Measurements from ENCODE around the gene BMP6.

BMP6 gene

GRCh38 chr6:7805078-7805849, 79.4 kb downstream of the BMP6 start:
- Histone ChIP-seq H3K4me3 (replicated peaks; ENCODE audit: low read depth, low read length) (no peak overlapping the region), H3K27me3 (replicated peaks; ENCODE audit: control insufficient read depth, insufficient read depth, low read length) (no peaks in the 10 kb centered on the region; the same call in none of the 2 replicates), H3K36me3 (ENCODE audit: control insufficient read depth, insufficient read depth, low read length) (no peaks in the 10 kb centered on the region)
- TF ChIP-seq CTCF (IDR thresholded peaks at IDR 0.05; ENCODE audit: insufficient read depth, low read length, poor library complexity, severe bottlenecking): no peak
- no peak for DNase-seq (ENCODE audit: extremely low read depth, insufficient read length)

GRCh38 chr6:7805850-7806214, 79.9 kb downstream of the BMP6 start:
- DNase-seq (ENCODE audit: extremely low read depth, insufficient read length): no peak
- no peaks in the 10 kb centered on the region for H3K36me3 ChIP-seq (ENCODE audit: control insufficient read depth, insufficient read depth, low read length)
- no peak overlapping the region for H3K4me3 ChIP-seq (replicated peaks; ENCODE audit: low read depth, low read length)
- TF ChIP-seq CTCF (IDR thresholded peaks at IDR 0.05; ENCODE audit: insufficient read depth, low read length, poor library complexity, severe bottlenecking): no peak
- no peaks in the 10 kb centered on the region; the same call in none of the 2 replicates for H3K27me3 ChIP-seq (replicated peaks; ENCODE audit: control insufficient read depth, insufficient read depth, low read length)

GRCh38 chr6:7806711-7807110, 80.8 kb downstream of the BMP6 start:
- Histone ChIP-seq H3K36me3 (ENCODE audit: control insufficient read depth, insufficient read depth, low read length) (no peaks in the 10 kb centered on the region), H3K27me3 (replicated peaks; ENCODE audit: control insufficient read depth, insufficient read depth, low read length) (no peaks in the 10 kb centered on the region; the same call in none of the 2 replicates), H3K4me3 (replicated peaks; ENCODE audit: low read depth, low read length) (no peak overlapping the region)
- TF ChIP-seq CTCF (IDR thresholded peaks at IDR 0.05; ENCODE audit: insufficient read depth, low read length, poor library complexity, severe bottlenecking): no peak
- DNase-seq (ENCODE audit: extremely low read depth, insufficient read length): no peak

- no peaks in the 10 kb centered on the region; the same call in none of the 2 replicates for H3K27me3 ChIP-seq (replicated peaks; ENCODE audit: control insufficient read depth, insufficient read depth, low read length)
- no peaks in the 10 kb centered on the region for H3K36me3 ChIP-seq (ENCODE audit: control insufficient read depth, insufficient read depth, low read length)
- H3K4me3 ChIP-seq (replicated peaks; ENCODE audit: low read depth, low read length): no peak overlapping the region
- no peak for TF ChIP-seq CTCF (IDR thresholded peaks at IDR 0.05; ENCODE audit: insufficient read depth, low read length, poor library complexity, severe bottlenecking)
- no peak for DNase-seq (ENCODE audit: extremely low read depth, insufficient read length)
Observed at GRCh38 chr6:7809346-7809745, 83.4 kb downstream of the BMP6 start.

GRCh38 chr6:7811441-7811840, 85.5 kb downstream of the BMP6 start:
- DNase-seq (ENCODE audit: extremely low read depth, insufficient read length): no peak

More at GRCh38 chr6:7811441-7811840, 85.5 kb downstream of the BMP6 start:
- H3K4me3 ChIP-seq (replicated peaks; ENCODE audit: low read depth, low read length): no peak overlapping the region
- H3K27me3 ChIP-seq (replicated peaks; ENCODE audit: control insufficient read depth, insufficient read depth, low read length): no peaks in the 10 kb centered on the region; the same call in none of the 2 replicates
- H3K36me3 ChIP-seq (ENCODE audit: control insufficient read depth, insufficient read depth, low read length): no peaks in the 10 kb centered on the region
- no peak for TF ChIP-seq CTCF (IDR thresholded peaks at IDR 0.05; ENCODE audit: insufficient read depth, low read length, poor library complexity, severe bottlenecking)

Data from GM06990 (cell line).